ENCODE results near the gene CLDN20.

DNA sequence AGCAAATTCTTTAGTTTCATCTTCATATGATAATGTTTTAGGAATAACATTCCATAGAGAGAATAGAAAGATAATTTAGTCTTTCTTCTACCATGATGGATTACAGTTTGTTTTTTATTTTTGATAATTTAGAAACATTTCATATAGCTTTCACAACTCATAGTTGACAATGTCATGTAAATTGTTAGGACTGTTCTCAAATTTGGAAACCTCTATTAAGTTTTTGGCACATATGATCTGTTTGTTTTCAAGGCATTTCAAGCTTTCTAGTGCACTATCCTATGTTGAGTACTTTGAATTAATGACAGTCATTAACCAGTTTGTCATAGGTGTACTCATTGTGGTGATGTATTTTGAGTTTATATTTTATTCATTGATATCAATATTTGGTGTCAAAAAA is 61.2 kb downstream of the CLDN20 start:
- TF ChIP-seq, protein P1, sequence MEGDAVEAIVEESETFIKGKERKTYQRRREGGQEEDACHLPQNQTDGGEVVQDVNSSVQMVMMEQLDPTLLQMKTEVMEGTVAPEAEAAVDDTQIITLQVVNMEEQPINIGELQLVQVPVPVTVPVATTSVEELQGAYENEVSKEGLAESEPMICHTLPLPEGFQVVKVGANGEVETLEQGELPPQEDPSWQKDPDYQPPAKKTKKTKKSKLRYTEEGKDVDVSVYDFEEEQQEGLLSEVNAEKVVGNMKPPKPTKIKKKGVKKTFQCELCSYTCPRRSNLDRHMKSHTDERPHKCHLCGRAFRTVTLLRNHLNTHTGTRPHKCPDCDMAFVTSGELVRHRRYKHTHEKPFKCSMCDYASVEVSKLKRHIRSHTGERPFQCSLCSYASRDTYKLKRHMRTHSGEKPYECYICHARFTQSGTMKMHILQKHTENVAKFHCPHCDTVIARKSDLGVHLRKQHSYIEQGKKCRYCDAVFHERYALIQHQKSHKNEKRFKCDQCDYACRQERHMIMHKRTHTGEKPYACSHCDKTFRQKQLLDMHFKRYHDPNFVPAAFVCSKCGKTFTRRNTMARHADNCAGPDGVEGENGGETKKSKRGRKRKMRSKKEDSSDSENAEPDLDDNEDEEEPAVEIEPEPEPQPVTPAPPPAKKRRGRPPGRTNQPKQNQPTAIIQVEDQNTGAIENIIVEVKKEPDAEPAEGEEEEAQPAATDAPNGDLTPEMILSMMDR (IDR thresholded peaks at IDR 0.05; ENCODE audit: insufficient read depth, low read length, poor library complexity, severe bottlenecking), result no peak
- TF ChIP-seq EZH2phosphoT487 (conservative IDR thresholded peaks at IDR 0.05; ENCODE audit: low read length), result no peak

Measured in SU-DHL-6 (cell line).